HG03097 (cell line): ENCODE data around the gene SINHCAF.
"Not testable (repeated sequence)": the region's sequence is repeated elsewhere in the genome, so short reads cannot be mapped to it uniquely, and the experiment has no call there.

Experiments
- ATAC-seq: cut with Tn5 transposase; IDR thresholded peaks from one replicate; pipeline ENCODE4 v1.9.1; 2021; ENCODE audit not compliant: unreplicated experiment, low FRiP score

The SINHCAF gene

GRCh38 chr12:31325877-31326631 is at the start of gene SINHCAF:
SINHCAF (minus strand) TSS chr12:31326150; CDS start chr12:31298204, 27,946 bp downstream.
- ATAC-seq, result peak; percentile 55

- not testable (repeated sequence) for ATAC-seq
Observed at GRCh38 chr12:31375422-31375821, 49.5 kb upstream of the SINHCAF start.

DNA sequence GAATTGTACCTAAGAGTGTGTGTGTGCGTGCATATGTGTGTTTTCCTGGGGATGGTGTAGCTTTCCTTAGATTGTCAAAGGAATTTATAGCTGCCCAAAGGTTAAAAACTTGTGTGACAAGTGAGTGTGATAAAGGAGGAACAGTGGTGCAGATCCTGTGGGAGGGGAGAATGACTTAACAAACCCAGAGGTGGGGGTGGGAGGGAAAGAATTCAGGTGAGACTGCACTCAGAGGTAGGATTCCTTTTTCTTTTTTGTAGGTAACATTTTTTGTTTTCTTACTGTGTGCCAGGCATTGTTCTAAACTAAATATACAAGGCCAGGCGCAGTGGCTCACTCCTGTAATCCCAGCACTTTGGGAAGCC is 45.3 kb upstream of the SINHCAF start:
- ATAC-seq, result no peak

GRCh38 chr12:31370531-31371255 is 44.7 kb upstream of the SINHCAF start:
- no peak for ATAC-seq

DNA sequence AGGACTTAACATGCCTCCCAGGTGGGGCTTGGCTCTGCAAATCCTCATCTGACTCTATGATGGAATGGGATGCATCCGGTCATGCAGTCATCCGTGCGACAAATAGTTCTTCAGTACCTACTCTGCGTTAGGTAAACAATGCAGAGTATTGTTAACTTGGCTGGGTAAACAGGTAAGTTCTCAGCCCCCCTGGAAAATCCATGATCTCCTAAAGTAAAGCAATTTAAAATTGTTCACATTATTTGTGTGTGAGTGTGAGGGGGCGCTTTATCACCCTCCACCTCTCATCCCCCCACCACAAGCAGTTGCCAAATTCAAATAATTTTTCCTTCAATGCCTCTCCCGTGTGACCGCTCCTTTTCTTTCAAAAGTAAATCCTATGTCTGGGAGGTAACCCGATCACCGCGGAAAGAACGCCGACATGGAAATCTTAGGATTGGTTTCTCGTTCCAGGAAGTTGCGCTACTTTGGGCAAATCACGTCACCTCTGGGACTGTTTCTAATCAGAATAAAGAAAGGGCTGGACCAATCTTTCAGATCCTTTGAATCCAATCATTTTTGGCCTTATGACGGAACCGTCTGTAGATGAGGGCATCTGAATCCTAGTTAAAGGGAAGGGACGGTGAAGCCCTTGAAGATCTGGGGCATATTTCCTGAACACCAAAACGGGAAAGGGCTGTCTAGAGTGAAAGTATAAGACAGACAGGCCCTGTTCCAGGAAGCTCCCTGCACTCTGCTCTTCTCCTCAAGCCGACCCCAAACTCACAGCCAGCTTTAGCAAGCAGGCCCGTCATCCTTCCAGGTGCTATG is 44.0 kb upstream of the SINHCAF start:
- no peak for ATAC-seq

GRCh38 chr12:31368666-31369361 is 42.9 kb upstream of the SINHCAF start:
- no peak for ATAC-seq

DNA sequence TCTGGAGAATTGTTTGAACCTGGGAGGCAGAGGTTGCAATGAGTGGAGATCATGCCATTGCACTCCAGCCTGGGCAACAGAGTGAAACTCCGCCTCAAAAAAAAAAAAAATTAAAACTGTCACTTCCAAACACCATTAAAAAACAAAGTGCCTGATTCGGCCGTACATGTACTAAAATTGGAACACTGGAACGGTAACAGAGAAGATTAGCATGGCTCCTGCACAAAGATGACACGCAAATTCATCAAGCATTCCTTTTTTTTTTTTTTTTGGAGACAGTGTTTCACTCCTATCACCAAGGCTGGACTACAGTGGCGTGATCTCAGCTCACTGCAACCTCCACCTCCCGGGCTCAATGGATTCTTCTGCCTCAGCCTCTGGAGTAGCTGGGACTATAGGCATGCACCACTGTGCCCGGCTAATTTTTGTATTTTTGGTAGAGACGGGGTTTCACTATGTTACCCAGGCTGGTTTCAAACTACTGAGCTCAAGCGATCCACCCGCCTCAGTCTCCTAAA is 40.2 kb upstream of the SINHCAF start:
- ATAC-seq, result no peak

GRCh38 chr12:31363831-31364230 is 37.9 kb upstream of the SINHCAF start:
- ATAC-seq, result no peak

DNA sequence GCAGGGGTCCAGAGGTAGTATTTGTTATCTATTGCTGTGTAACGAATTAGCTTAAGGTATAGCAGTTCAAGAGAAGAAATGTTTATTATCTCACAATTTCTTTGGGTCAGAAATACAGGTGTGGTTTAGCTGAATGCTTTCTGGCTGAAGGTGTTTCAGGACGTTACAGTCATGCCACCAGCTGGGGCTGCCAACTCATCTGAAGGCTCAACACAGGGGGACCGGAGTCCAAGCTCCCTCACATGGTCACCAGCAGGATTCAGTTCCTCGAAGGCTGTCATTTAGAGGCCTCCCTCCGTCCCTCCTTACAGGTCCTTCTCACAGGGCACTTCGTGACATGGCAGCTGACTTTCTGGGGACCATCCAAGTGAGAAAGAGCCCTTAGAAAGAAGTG is 37.5 kb upstream of the SINHCAF start:
- ATAC-seq, result no peak

GRCh38 chr12:31362759-31363415 is 36.9 kb upstream of the SINHCAF start:
- ATAC-seq, result peak; percentile 72

DNA sequence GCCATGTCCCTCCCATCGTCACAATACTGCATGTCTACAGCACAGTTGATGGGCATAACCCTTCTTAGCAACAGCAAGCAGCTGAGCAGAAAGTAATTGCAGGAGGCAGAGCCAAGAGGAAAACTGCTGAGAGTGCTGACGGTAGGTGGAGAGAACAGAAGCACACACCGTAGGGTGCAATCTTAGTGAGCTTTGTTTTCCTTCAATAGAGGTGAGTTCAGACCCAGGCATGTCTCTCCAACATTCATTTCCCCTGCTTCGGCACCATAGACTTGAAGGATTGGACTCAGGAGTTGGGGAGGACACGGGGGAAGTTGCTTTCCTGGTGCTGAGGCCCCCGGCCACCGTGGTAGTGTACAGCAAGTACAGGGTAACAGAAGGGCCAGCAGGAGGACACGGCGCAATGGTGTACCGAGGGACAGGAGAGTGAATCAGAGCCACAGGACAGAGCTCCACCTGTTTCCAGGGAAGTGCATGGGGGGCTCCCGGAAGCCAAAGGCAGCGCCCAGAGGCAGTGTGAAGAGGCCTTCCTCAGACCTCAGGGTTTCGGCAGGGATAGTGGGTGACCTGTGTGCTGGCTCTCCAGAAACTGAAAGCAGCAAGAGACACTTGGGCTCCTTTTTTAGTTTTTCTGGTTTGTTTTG is 36.3 kb upstream of the SINHCAF start:
- ATAC-seq, result peak; percentile 35

DNA sequence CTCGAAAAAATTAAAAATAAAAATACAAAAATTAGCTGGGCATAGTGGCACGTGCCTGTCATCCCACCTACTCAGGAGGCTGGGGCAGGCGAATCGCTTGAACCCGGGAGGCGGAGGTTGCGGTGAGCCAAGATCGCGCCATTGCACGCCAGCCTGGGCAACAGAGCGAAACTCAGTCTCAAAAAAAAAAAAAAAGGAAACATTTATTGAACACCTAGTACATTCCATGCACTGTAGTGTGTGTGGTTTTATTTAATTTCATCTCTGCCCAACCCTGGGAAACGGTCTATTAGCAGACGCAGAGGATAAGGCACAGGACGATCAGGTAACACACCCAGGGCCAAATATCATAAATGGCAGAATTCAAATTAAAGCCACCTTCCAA is 35.8 kb upstream of the SINHCAF start:
- ATAC-seq, result no peak

GRCh38 chr12:31355747-31356107 is 29.8 kb upstream of the SINHCAF start:
- no peak for ATAC-seq

DNA sequence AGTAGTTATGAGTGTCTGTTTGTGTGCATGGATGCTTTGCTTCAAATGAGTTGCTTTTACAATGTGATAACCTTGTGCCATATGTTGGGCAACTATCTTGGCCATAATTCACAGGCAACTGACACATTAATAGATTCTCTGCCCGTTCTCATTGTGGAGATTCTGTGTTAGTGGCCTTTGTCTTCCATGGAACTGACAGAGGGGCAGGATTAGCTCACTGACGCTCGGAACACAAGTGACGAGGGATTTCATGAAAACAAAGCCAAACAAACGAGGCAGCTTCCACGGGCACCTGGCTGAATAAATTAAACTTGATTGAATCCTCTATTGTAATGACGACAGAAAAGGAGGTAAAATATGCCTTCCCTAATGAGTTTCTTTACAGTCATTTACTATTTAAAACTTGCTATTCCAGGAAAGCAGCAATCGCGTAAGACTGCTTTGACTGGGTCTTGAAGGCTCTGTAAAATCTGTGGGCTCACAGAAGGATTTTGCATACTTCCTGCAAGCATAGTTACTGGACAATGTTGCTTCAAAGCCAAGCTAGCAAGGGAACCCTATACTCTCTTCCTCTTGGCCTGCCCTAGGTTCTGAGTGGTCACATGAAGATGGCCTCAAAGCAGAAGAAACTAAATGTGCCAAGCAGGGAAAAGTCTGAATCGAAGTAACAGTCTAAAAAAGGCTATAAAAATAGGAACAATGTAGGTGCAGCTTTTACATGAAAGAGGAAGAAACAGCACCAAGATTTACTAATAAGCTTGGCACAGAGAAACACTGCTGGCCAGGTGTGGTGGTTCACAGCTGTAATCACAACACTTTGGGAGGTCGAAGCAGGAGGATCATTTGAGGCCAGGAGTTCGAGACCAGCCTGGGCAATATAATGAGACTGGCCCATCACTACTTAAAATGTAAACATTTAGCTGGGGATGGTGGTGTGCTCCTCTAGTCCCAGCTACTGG is 28.1 kb upstream of the SINHCAF start:
- no peak for ATAC-seq

- ATAC-seq, result no peak
Observed at GRCh38 chr12:31346267-31346666, 20.3 kb upstream of the SINHCAF start.

DNA sequence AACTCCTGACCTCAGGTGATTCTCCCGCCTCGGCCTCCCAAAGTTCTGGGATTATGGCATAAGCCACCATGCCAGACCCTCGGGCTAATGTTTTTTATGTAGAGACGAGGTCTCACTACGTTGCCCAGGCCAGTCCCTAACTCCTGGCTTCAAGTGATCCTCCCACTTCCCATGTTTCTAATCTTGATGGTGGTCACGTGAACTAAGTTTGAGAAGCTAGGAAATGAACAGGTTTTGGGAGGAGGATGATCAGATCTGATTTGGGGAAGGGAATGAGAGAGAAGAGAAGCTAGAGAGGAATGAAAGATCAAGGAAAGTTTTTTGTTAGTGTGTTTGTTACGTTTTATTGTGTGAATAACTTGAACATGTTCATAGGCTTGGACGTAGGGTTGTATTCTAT is 17.2 kb upstream of the SINHCAF start:
- no peak for ATAC-seq

DNA sequence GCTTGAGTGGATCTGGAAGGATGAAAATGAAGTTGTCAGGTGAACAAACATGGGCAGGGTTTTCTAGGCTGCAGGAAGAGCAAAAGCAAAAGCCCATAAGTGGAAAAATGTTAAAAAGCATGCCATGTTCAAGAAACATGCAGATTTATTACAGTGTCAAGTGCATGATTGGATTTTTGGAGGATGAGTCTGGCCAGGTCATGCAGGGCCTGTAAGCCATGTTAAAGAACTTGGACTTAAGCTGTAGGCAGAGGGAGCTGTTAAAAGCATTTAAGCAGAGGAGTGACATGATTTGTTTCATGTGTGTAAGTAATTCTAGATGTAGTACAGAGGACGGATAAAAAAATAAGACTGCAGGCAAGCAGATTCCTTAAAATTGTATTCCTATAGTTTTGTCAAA is 16.3 kb upstream of the SINHCAF start:
- no peak for ATAC-seq

- ATAC-seq, result no peak
Observed at GRCh38 chr12:31339831-31340622, 14.1 kb upstream of the SINHCAF start.
